CD4-positive, alpha-beta T cell treated with Interleukin-17A for 1 hour (primary cell): ENCODE measurements around the gene USP34.
"Not testable (repeated sequence)": the region's sequence is repeated elsewhere in the genome, so short reads cannot be mapped to it uniquely, and the experiment has no call there.

ENCODE experiments used
- DNase-seq: peaks from one replicate; pipeline ENCODE4 v3.0.0-alpha.2; 2020

The USP34 gene

GRCh38 chr2:61470965-61471904, at the start of gene USP34:
USP34 (minus strand) TSS chr2:61471087; CDS start chr2:61470692, 395 bp downstream.
- DNase-seq, result peak; percentile 97

DNA sequence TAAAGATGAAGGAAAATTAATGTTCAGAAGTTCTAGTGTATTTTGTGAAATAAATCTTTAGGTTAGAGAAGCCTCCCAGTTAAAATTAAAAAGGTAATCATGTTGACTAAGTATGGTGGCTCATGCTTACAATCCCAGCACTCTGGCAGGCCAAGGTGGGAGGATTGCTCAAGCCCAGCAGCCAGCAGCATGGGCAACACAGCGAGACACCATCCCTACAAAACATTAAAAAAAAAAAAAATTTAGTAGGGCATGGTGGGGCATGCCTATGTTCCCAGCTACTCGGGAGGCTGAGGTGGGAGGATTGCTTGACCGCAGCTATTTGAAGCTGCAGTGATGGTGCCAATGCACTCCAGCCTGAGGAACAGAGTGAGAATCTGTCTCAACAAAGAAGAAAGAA, 49.4 kb upstream of the USP34 start:
- DNase-seq, result no peak

DNA sequence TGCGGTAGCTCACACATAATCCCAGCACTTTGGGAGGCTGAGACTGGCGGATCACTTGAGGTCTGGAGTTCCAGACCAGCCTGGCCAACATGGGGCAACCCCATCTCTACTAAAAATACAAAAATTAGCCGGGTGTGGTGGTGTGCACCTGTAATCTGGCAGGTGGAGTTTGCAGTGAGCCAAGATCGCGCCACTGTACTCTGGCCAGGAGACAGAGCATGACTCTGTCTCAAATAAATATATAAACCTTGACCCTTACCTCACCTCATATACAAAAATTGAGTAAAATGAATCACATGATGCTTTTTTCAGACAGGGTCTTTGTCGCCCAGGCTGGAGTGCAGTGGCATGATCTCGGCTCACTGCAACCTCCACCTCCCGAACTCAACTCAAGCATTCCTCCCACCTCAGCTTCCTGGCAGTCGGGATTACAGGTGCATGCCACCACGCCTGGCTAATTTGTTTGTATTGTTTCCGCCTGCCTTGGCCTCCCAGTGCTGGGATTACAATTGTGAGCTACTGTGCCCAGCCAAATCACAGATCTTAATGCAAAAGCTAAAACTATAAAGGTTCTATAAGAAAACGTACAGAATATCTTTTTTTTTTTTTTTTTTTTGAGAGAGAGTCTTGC, 42.0 kb upstream of the USP34 start:
- no peak for DNase-seq

- no peak for DNase-seq
These were observed 40.1 kb upstream of the USP34 start for GRCh38 chr2:61510674-61511671.

DNA sequence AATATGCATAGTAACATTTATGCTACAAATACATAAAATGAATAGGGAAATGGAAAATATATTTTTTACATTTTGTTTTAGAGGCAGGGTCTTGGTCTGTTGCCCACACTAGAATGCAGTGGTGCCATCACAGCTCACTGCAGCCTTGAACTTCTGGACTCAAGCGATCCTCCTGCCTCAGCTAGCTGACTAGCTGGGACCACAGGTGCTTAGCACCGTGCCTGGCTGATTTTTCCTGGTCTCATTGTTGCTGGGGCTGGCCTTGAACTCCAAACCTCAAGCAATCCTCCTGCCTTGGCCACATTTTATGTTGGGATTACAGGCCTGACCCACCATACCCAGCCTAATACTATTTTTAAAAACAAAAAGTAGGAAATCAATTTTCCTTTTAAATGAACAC, 34.1 kb upstream of the USP34 start:
- DNase-seq, result no peak

GRCh38 chr2:61499060-61499459, 28.2 kb upstream of the USP34 start:
- no peak for DNase-seq

- DNase-seq, result peak; percentile 25
These were observed 22.6 kb upstream of the USP34 start for GRCh38 chr2:61493523-61493942.

DNA sequence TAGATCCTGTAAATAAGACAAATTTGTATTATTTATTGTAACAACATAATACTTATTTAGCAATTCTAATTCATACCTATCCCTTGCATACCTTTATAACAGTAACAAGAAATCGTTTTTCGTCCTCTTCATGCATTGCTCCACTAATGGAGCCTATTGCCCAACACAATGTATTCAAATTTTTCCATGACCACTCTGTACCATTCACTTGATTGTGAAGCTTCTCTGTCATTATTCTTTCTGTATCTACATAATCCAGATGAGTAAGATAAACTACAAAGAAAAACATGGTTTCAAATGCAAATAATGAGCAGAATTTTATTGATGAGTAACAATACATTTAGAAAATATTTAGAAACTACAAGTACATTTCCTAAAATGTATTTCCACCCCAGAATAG, 21.6 kb upstream of the USP34 start:
- DNase-seq, result no peak

GRCh38 chr2:61485281-61485680, 14.4 kb upstream of the USP34 start:
- DNase-seq, result no peak

GRCh38 chr2:61478086-61478485, 7.2 kb upstream of the USP34 start:
- no peak for DNase-seq

- DNase-seq, result not testable (repeated sequence)
These were observed 6.2 kb upstream of the USP34 start for GRCh38 chr2:61476929-61477589.

DNA sequence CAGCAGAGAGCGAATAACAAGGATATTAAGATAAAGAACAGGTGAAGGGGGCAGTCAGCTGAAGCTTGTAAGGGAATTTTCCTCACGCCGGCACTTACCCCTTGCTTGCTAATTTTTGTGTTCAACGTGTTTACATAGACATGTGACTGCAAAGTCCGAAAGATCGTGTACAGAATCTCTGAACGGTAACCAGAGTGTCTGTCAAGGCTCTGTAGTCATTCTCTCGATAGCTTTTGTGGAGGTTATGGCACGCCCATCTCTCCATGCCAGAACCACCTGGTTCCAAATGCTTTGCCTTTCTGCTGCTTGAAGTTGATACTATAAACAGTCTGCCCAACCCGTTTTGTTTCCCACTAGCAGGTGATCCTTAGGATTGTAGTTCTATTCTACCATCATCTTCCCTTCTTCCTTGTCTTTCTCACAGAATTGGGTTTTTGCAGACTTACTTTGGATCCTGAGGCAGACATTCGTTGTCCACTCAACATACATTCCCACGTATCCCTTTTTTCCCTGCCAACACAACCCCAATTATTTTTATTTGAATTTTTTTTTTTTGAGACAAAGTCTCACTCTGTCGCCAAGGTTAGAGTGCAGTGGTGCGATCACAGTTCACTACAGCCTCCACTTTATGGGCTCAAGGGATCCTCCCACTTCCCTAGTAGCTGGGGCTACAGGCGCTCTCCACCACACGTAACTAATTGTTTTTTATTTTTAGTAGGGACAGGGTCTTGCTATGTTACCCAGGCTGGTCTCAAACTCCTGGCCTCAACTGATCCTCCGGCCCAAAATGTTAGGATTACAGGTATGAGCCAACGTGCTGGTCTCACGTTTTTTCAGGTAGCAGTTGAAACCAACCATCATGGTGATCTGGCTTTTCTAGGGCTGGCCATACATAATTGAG, 1.3 kb upstream of the USP34 start:
- peak; percentile 57 for DNase-seq

GRCh38 chr2:61470122-61470951, 550 bp downstream of the USP34 start:
- peak; percentile 87 for DNase-seq

DNA sequence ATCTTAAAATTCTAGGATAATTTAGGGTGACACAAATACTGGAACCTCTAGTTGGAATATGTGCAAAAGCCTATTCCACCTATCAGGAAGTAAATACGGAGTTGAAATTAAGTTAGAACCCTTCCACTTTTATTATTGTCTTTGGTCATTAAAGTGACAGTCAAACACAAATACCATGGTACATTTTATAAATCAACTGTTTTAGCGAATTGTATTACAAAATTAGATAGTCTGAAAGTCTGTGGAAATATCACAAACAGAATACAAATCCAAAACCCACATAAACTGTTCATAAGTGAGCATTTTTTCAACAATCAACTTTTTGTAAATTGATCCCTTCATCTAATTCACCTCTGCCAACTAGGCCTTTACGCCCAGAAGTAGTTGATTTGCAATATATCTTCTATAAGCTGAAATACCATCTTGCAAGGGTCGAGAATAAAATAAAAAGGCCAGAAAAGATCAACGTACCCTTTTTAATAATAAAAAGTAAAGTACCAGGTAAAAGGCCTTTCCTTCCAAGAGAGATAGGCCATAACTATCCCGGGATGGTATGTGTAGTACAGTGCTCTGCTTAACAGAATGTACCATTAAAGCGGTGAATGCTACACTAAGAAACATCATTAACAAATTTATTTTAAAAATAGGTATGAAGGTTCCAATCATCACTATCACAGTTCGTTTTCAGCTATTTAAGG, 1.3 kb downstream of the USP34 start:
- DNase-seq, result no peak

GRCh38 chr2:61468231-61468630, 2.7 kb downstream of the USP34 start:
- DNase-seq, result not testable (repeated sequence)

DNA sequence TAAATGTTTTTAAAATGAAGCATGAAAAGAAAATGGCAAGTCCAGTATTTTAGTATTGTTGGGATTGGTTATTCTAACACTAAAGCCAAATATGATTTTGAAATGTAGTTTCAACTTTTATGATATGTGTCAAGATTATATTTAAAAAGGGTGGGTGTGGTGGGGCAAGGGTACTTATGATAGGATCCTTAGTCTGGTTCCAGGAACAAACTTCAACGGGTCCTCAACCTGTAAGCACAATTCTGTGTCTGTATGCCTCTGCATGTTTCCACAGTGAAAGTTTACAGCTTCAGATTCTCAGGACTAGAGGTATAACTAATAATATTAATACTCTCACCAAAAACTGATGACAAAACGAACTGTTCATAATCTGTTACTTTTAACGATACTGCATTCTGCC, 5.8 kb downstream of the USP34 start:
- DNase-seq, result no peak

GRCh38 chr2:61463769-61464475, 7.0 kb downstream of the USP34 start:
- DNase-seq, result no peak

DNA sequence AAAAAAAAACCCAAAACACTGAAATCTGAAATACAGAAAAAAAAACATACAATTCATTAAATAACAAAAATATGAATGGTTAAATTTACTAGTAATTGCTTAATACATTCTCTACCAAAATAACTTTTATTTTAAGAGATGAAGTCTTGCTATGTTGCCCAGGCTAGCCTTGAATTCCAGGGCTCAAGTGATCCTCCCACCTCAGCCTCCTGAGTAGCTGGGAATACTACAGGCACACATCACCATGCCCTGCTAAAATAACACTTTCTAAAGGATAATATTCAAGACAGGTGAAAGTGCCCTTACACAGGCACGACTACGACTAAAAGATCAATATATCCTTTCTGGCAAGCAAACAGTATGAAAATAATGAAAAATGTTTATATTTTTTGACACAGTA, 9.5 kb downstream of the USP34 start:
- DNase-seq, result no peak

- no peak for DNase-seq
These were observed 10.7 kb downstream of the USP34 start for GRCh38 chr2:61460163-61460562.
